ENCODE data around the gene CLDN10.
A peak's percentile ranks its signal among the peaks of the same experiment; 100 is the strongest.

Gene CLDN10

DNA sequence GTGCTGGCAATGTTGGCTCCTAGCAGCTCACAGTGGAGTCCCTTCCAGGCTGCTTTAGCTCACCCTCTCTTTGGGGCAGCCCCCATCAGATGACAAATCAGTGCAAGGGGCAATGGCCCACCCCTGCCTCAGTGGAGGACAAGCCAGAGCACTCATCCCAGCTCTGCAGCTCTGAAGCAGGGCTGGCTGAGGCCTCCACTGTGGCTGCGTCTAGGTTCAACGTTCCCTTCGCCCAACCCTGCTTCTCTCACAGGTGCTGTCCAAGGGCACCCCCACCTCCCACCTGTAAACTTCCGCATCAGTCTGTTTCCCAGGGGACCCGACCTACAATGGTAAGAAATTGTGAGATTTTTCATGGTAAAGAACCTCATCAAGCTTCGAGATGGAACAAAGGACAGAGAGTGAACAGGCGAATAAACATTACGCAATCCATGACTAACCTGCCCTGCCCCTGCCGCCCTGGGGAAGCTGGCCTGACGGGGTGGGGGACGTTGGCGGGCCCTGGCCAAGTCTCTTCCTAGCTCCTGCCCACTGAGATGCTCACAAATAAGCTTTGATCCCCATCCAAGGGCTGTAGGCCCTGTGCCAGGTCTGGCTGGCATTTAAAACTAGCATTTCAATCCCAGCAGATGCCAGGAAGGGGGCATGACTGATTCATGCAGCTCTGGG, 51.5 kb downstream of the CLDN10 start:
- DNase-seq: peak; percentile 27

DNA sequence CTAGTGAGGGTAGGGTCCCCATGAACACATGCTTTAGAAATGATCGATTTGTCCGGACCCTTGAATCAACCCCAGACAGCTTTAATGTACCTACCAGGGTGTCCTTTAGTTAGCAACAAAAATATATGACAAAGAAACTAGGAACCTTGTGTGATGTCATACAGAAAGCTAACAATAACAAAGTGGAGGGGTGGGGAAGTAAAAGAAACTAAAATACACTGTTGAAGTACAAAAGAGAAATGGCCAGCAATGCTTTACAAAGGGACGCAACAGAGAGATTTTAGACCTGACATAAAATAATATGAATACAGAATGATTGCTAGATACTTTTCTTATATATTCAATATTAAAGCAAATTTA, 52.0 kb downstream of the CLDN10 start:
- no peak for DNase-seq

DNA sequence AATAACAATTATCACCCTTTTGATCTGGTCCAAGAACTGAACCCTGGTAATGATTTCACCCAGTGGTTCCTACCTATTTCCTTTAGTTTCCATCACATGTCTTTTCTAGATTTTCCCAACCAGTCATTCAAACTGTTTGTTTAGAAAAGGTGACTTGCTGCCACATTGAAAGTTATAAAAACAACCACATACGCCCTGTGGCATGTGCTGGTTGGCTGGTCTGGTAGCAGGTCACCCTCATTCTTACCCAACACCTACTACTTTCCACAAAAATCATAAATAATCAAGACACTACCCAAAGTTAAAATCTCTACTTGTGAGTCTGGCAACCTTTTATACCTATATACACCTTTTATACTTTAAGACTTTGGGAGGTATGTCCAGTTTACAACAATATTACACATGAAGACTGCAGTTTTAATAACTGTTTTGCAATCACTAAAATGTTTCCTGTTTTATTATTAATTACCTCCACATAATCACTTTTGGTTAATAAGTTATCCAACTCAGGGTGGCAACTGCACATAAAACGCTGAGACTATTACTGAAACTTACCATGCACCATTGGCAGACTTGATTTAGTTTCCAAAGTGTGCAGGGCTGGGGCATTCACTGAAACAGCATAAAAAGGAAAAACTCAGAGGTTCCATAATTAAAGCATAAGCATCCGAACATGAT, 53.1 kb downstream of the CLDN10 start:
- DNase-seq: no peak

DNA sequence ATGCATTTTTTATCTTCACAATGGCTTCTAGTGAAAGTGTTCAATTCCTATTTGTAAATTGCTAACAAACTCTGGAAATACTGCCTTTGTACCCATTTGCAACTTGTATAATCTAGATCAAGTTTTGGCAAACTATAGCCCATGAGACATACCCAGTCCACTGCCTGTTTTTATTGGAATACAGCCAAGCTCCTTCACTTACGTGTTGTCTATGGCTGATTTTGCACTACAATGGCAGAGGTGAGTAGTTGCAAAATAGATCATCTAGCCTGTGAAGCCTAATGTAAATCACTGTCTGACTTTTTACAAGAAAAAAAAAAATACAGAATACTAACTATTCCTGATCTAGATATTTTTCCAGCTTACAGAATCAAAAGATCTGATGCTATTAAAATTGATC, 54.8 kb downstream of the CLDN10 start:
- DNase-seq: peak; percentile 1

DNA sequence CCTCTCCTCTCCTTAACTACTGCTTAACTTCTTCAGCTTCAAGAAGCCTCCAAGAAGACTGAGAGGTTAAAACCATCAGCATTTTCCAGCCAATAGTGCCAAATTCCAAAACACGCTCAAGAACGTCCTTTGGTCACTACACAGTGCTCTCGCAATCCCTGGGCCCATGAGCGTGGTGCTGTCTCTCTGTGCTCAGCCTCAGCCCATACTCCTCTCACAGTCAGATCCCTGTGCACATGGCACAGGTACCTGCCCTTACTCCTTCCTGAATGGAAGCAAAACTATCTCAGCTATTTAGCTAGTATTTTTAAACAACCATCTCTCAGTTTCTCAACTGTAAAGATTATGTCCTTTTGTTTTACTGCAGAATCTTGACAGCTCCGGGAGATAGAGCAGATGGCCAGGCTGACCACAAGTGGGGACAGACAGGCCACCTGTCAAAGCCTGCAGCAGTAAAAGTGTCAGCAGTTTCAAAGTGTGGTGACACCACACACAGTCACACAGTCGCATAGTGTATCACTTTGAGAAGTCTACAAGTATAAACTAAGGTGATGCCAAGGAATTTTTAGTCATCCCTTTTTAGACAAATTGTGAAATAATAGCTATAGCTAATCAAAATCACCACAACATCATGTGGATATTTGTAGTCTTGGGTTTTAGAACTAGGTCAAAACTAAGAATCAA, 56.3 kb downstream of the CLDN10 start:
- no peak for DNase-seq

DNA sequence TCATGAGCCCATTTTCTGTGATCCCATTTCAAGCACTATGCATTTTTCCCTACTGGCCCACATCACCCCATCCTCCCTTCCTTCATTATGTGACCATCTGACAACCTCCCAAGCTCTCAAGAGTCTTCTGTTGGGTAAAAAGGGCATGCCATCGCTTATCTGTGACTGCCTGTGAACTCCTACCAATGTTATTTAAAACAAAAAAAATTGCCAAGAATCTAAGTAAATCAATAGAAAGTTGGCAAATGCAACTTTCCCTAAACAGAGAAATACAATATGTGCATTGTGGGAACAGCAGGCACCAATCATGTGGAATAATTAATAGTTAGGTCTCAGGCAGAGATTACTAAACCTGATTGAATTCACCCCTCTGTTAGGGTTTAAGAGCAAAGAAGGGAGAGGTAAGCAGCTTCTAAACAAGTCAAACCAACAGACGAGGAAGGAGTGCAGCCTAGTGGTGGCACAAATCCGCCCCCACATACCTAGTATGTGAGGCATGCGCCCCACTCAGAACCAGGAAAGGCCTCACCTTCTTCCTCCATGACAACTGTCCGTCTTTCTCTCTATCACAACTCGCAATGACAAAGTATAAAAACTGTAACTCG, 62.2 kb downstream of the CLDN10 start:
- DNase-seq: no peak

DNA sequence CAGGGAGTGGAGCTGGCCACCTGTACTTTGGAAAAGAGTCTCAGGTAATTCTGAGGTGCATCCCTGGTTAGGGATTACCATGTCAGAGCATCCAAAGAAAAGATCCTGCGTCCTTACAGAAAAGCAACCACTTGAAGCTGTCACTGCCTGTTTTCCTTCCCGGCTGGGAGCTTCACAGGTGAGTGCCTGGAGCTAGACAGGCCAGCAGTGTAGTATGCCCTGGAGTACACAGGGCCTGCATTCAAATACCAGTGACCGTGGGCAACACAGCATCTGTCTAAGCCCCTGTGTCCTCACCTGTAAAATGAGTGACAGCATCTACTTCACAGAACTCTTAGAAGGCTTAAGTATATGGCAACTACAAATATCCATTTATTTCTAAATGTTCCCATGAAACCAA, 63.0 kb downstream of the CLDN10 start:
- no peak for DNase-seq

DNA sequence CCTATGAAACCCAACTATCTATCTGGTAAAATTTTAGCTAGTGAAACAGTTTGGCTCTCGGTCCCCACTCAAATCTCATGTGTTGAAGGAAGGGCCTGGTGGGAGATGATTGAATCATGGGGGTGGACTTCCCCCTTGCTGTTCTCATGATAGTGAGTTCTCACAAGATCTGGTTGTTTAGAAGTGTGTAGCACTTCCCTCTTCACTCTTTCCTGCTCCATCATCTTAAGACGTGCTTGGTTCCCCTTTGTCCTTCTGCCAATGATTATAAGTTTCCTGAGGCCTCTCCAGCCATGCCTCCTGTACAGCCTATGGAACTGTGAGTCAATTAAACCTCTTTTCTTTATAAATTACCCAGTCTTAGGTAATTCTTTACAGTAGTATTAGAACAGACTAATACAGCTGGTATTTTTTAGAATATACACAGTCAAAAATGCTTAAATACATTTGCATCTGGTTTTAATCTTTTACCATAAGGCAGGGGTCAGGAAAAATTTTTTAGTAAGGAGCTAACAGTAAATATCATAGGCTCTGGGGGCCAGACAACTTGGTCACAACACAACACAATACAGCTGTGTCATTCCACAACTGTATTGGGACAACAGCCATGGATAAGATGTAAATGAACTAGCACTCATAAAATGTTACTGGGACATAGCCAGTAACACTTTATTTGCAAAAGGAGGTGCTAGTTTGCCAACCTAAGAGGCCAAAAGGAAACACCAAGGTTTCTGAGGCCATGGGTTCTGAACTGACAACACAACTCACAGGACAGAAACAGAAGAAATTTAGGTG, 67.7 kb downstream of the CLDN10 start:
- DNase-seq: no peak

DNA sequence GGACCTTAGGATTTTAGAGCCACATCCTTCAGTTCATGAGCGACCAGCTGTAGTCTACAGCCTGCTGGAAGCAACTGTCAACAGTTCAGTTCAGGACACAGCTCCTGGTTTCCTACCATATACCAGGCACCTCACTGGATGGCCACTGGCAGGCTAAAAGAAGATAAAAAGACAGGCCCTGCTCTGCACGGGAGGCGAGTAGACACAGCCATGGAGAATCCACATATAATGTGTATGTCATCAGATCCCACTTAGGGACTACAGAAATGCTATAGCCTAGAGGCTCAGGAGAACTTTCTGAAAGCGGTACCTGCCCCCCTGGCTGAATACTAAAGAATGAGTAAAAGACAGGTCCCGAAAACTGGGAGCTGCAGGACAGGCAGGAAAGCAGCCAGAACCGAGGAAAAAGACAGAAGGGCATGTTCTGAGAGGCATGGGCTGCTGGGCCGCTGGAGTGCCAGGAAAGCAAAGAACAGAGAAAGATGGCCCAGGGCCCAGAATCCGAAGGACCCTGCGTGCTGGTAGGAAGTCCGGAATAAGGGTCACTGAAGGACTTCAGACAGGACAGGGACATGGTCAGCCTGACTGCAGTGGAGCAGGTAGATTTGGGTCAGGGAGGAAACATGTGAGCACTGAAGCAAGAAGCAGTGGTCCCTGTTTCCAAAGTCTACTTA, 68.4 kb downstream of the CLDN10 start:
- no peak for DNase-seq

DNA sequence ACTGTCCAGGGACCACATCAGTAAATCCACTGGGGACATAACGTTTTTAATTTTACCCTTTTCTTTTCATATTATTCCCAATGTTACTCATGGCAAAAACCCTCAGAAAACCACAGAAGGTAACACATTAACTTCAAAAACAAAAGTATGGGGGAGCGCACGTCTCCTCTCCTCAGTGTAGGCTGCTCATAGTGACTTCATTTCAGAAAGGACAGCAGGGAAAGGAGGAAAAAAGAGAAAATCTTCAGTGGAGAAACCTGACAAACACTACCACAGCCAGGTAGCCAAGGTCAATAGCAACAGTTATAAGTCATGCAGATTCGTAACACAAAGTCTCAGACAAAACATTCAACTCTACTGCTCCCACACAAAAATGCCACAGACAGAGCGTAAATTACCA, 70.6 kb downstream of the CLDN10 start:
- no peak for DNase-seq

DNA sequence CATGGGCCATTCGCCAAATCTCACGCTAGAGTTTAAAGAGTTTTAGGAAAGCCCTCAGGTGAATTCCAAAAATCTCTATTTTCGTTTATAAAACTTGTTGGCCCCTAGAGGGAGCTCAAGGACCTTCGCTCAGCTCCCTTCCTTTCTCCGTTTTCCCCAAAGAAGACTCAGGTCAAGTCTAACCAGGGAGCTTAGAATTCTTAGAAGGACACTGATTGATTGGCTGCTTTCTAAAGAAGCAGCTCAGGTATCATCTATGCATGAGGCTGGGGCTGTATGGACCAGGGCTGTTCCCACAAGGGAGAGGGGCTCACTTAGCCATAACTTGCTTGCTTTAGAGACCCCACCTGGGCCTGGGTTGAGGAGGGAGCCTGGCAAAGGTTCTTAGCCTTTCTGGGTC, 71.5 kb downstream of the CLDN10 start:
- no peak for DNase-seq

DNA sequence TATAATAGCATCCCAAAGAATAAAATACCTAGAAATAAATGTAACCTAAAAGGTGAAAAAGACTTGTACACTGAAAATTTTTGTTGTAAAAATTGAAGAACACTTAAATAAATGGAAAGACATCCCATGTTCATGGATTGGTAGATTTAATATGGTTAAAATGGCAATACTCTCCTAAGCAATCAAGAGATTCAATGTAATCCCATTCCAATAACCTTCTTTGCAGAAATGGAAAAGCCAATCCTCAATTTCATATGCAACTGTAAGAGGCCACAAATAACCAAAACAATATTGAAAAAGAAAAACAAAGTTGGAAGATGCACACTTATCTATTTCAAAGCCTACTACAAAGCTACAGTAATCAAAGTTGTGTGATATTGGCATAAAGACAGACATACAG, 74.2 kb downstream of the CLDN10 start:
- no peak for DNase-seq

DNA sequence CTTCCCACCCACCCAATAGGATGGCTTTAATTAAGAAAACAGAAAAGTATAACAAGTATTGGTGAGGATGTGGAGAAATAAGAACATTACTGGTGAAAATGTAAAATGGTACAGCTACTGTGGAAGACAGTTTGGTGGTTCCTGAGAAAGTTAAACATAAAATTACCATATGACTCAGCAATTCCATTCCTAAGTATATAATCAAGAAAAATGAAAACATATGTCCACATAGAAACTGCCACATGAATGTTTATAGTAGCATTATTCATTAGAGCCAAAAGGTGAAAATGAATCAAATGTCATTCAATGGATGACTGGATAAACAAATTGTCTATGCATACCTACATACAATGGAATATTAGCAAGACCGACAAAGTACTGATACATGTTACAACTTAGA, 75.1 kb downstream of the CLDN10 start:
- no peak for DNase-seq

DNA sequence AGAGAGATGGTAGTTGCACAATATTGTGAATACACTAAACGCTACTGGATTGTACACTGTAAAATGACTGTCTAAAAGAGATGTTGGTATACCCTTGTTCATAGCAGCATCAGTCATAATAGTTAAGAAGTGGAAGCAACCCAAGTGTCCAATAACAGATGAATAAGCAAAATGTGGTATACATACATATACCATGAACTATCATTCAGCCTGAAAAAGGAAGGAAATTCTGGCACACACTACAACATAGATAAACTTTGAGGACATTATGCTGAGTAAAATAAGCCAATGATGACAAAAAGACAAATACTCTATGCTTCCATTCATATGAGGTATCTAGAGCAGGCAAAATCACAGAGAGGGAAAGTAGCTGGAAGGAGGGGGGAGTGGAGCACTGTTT, 76.0 kb downstream of the CLDN10 start:
- DNase-seq: no peak

DNA sequence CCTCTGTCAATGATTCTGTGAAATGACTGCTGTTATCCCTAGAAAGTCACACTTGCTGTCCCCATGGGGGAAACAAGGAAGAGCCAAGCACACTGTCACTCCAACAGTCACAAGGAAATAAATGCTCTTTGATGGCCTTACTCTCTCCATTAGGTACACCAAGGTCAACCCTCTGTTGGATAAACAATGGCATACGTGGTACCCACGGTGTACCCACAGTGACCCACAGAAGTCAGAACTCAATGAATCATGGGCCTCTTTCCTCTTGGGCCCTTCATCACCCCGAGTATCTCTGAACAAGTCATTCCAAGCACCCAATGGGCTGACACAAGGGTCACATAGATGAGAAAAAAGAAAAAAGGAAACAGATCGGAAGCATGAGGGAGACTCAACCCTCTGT, 76.6 kb downstream of the CLDN10 start:
- no peak for DNase-seq
